Measurements from ENCODE around the gene XRCC3. TPM values are rescaled to one million over a fixed set of nuclear protein-coding genes. Genes with fewer than 3 reads are reported as not detected.
A peak's percentile ranks its signal among the peaks of the same experiment; 100 is the strongest.

XRCC3 gene
- polyA plus RNA-seq, 3 donors, result 0.66 to 8.1 (median 2.0) TPM

DNA sequence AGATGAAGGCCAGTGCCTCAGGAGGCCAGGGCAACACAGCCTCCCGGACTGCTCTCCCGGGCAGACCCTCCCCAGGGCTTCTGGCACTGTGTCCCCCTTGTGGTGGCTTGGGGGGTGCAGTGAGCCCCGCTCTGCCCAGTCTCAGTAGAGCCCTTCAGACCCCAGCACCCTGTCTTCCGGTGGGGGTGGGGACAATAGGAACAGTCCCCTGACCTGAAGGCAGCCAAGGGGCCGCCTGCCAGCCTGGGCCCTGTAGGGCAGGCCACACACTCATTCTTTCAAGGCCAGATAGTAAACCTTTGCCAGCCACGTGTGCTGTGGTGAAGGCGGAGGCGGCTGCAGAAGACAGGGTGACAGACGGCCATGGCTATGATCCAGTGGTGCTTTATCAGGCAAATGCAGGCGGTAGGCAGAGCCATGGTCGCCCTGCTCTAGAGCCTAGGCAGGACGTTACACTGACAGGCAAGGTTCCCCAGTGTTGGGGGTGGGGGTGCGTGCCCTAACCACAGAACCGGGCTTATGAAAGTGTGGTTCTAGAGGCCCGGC is 15.3 kb upstream of the XRCC3 start:
- Histone ChIP-seq H3K4me2 (replicated peaks; ENCODE audit: extremely low read depth, low read length, poor library complexity, severe bottlenecking) (no peak overlapping the region), H3K27ac (ENCODE audit: low read depth in 1 of 2, low read length in 2 of 2) (no peak overlapping the region), H3K79me2 (ENCODE audit: insufficient read depth, low read length) (no peaks in the 10 kb centered on the region), H4K20me1 (ENCODE audit: insufficient read depth, low read length) (peaks cover 1% of the 10 kb centered on the region), H3K4me3 (replicated peaks in 1 of 3; ENCODE audit: low read depth in 2 of 3, low read length in 3 of 3) (no peak overlapping the region), H3K27me3 (ENCODE audit: control insufficient read depth in 2 of 2, insufficient read depth in 2 of 2, low read length in 2 of 2) (no peaks in the 10 kb centered on the region), H3K36me3 (replicated peaks in 1 of 2; ENCODE audit: control insufficient read depth in 1 of 2, insufficient read depth in 2 of 2, low read length in 2 of 2) (peaks cover 53 to 64% of the 10 kb centered on the region in 2 donors), H3K9me3 (replicated peaks in 1 of 2; ENCODE audit: control insufficient read depth in 1 of 2, insufficient read depth in 1 of 2, low read length in 2 of 2) (no peaks in the 10 kb centered on the region), H3K9ac (ENCODE audit: insufficient read depth, low read length, poor library complexity, severe bottlenecking) (no peak overlapping the region), H2AFZ (ENCODE audit: insufficient read depth, low read depth, low read length, poor library complexity, severe bottlenecking) (no peak overlapping the region), H3K4me1 (ENCODE audit: control insufficient read depth in 1 of 2, insufficient read depth in 2 of 2, low read length in 2 of 2) (no peaks in the 10 kb centered on the region)
- no peak for DNase-seq
- Mint-ChIP-seq H3K4me3 (no peak overlapping the region), H3K4me1 (no peaks in the 10 kb centered on the region), H3K36me3 (peaks cover 37 to 72% of the 10 kb centered on the region in 2 donors), H3K27me3 (ENCODE audit: low read depth in 3 of 3) (peaks cover 0 to 2% (median 2%) of the 10 kb centered on the region in 3 donors), H3K9me3 (no peaks in the 10 kb centered on the region), H3K27ac (no peak overlapping the region)
- intact Hi-C loops (cut with micrococcal nuclease), result no loop called here
- 75% methylated on average over 12 of the region's 15 CpGs for WGBS (ENCODE audit: insufficient coverage)
- TF ChIP-seq, protein P1, sequence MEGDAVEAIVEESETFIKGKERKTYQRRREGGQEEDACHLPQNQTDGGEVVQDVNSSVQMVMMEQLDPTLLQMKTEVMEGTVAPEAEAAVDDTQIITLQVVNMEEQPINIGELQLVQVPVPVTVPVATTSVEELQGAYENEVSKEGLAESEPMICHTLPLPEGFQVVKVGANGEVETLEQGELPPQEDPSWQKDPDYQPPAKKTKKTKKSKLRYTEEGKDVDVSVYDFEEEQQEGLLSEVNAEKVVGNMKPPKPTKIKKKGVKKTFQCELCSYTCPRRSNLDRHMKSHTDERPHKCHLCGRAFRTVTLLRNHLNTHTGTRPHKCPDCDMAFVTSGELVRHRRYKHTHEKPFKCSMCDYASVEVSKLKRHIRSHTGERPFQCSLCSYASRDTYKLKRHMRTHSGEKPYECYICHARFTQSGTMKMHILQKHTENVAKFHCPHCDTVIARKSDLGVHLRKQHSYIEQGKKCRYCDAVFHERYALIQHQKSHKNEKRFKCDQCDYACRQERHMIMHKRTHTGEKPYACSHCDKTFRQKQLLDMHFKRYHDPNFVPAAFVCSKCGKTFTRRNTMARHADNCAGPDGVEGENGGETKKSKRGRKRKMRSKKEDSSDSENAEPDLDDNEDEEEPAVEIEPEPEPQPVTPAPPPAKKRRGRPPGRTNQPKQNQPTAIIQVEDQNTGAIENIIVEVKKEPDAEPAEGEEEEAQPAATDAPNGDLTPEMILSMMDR (IDR thresholded peaks at IDR 0.05), result no peak

DNA sequence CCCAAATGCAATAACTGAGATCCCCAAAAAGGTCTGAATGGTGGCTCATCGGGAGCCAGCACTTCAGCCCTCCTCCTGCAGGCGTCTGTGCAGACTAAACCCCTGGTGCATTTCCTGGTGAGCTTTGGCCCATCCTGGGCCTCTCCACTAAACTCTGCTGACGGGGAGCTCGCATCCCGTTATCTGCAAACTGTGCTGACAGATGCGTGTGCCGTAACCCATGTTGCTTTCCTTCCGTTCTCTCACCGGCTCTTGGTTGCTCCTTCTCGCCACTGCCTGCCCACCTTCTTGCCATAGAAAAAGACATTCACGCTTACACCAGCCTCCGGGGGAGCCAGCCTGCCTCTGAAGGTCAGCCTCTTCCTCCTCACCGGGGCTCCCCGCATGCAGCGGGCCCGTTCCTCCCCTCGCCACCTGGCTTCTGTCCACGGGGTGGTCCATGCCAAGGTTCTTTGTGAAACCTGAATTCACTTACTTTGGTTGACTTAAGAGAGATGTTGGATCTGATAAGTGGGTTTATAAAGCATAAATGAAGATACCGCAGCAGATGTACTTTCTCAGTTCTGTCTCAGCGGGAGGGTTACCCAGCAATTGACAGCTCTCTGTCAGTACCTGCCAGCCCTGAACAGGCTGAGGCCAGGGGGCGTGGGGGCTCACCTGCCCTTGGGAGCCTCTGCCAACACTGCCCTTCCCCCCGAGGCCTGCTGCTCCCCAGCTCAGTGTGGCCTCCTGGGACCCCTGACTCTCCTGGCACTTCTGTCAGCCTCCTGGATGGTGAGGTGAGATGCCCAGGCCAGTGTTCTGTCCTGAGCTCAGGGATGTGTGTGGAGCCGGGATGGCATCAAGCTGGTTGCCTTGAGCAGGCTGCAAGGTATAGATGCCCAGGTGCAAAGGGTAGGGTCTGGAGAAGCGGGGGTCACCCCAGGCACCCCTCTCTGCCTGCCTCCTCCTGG is 14.5 kb upstream of the XRCC3 start:
- no peak overlapping the region for H3K4me3 Mint-ChIP-seq

More for the DNA sequence above, 14.5 kb upstream of the XRCC3 start:
- H3K27me3 Mint-ChIP-seq (ENCODE audit: low read depth in 3 of 3), result peaks cover 0 to 2% (median 2%) of the 10 kb centered on the region in 3 donors
- Histone ChIP-seq H3K4me1 (ENCODE audit: control insufficient read depth in 1 of 2, insufficient read depth in 2 of 2, low read length in 2 of 2) (no peaks in the 10 kb centered on the region), H3K4me2 (replicated peaks; ENCODE audit: extremely low read depth, low read length, poor library complexity, severe bottlenecking) (no peak overlapping the region), H3K27me3 (ENCODE audit: control insufficient read depth in 2 of 2, insufficient read depth in 2 of 2, low read length in 2 of 2) (no peaks in the 10 kb centered on the region), H3K9ac (ENCODE audit: insufficient read depth, low read length, poor library complexity, severe bottlenecking) (no peak overlapping the region), H3K9me3 (replicated peaks in 1 of 2; ENCODE audit: control insufficient read depth in 1 of 2, insufficient read depth in 1 of 2, low read length in 2 of 2) (no peaks in the 10 kb centered on the region), H3K4me3 (replicated peaks in 1 of 3; ENCODE audit: low read depth in 2 of 3, low read length in 3 of 3) (no peak overlapping the region), H3K36me3 (replicated peaks in 1 of 2; ENCODE audit: control insufficient read depth in 1 of 2, insufficient read depth in 2 of 2, low read length in 2 of 2) (peaks cover 53 to 66% of the 10 kb centered on the region in 2 donors), H3K27ac (ENCODE audit: low read depth in 1 of 2, low read length in 2 of 2) (no peak overlapping the region), H3K79me2 (ENCODE audit: insufficient read depth, low read length) (no peaks in the 10 kb centered on the region), H2AFZ (ENCODE audit: insufficient read depth, low read depth, low read length, poor library complexity, severe bottlenecking) (no peak overlapping the region), H4K20me1 (ENCODE audit: insufficient read depth, low read length) (peaks cover 6% of the 10 kb centered on the region)
- DNase-seq, result no peak
- H3K4me1 Mint-ChIP-seq, result no peaks in the 10 kb centered on the region
- intact Hi-C loops (cut with micrococcal nuclease), result no loop called here
- WGBS (ENCODE audit: insufficient coverage), result 85% methylated on average over 24 of the region's 24 CpGs
- peaks cover 35 to 71% of the 10 kb centered on the region in 2 donors for H3K36me3 Mint-ChIP-seq
- TF ChIP-seq, protein P1 (IDR thresholded peaks at IDR 0.05), result no peak
- H3K27ac Mint-ChIP-seq, result peak overlapping the region in 1 of 7 donors; percentile 16
- no peaks in the 10 kb centered on the region for H3K9me3 Mint-ChIP-seq
